ENCODE data around the gene MAPK4. TPM values are rescaled to one million over a fixed set of nuclear protein-coding genes. Genes with fewer than 3 reads are reported as not detected.
A peak's percentile ranks its signal among the peaks of the same experiment; 100 is the strongest.

The MAPK4 gene
- total RNA-seq, 1 donor from 2014 or later: 7.0 TPM

DNA sequence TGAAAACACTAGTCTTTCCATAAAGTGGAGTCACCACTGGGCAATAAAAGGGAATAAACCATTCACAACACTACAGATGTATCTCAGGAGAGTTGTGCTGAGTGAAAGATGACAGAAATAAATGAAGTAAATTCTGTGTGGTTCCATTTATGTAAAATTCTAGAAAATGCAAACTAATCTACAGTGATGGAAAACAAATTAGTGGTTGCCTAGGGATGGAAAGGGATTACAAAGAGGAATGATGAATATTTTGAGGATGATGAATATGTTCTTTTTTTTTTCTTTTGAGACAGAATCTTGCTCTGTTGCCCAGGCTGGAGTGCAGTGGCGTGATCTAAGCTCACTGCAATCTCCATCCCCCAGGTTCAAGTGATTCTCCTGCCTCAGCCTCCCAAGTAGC is 123.0 kb downstream of the MAPK4 start:
- TF ChIP-seq, protein P1, sequence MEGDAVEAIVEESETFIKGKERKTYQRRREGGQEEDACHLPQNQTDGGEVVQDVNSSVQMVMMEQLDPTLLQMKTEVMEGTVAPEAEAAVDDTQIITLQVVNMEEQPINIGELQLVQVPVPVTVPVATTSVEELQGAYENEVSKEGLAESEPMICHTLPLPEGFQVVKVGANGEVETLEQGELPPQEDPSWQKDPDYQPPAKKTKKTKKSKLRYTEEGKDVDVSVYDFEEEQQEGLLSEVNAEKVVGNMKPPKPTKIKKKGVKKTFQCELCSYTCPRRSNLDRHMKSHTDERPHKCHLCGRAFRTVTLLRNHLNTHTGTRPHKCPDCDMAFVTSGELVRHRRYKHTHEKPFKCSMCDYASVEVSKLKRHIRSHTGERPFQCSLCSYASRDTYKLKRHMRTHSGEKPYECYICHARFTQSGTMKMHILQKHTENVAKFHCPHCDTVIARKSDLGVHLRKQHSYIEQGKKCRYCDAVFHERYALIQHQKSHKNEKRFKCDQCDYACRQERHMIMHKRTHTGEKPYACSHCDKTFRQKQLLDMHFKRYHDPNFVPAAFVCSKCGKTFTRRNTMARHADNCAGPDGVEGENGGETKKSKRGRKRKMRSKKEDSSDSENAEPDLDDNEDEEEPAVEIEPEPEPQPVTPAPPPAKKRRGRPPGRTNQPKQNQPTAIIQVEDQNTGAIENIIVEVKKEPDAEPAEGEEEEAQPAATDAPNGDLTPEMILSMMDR (IDR thresholded peaks at IDR 0.05): no peak
- Histone ChIP-seq H3K4me1 (no peaks in the 10 kb centered on the region), H3K27ac (no peak overlapping the region), H3K27me3 (no peaks in the 10 kb centered on the region), H3K4me3 (no peak overlapping the region), H3K9me3 (no peaks in the 10 kb centered on the region), H3K36me3 (no peaks in the 10 kb centered on the region)
- no peak for DNase-seq
- ATAC-seq: no peak
- intact Hi-C loops (cut with DNase I): no loop called here

GRCh38 chr18:50686409-50686808 is 126.5 kb downstream of the MAPK4 start:
- no peak for DNase-seq
- no peak for ATAC-seq

DNA sequence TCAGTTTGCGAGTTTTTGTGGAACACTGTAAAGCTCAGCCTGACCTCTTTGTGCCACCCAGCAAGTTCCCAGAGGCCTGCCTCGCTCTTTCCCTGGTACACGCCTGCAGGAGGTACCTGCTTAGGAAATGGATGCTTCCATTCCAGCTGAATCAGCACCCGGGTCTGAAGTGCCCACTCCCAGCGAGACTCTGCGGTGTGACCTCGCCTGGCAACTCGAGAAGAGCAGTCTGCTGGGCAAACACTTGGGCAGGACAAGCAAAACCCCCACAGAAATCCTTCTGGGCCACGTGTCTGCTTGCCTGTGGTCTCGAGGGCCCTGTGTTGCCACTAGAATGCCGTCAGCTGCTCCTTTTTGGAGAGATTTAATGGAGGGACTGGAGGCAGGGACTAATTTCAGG is 127.6 kb downstream of the MAPK4 start:
- H3K4me3 ChIP-seq: no peak overlapping the region
- H3K9me3 ChIP-seq: no peaks in the 10 kb centered on the region
- H3K27ac ChIP-seq: no peak overlapping the region
- TF ChIP-seq, protein P1 (IDR thresholded peaks at IDR 0.05): no peak
- no peaks in the 10 kb centered on the region for H3K36me3 ChIP-seq
- H3K27me3 ChIP-seq: no peaks in the 10 kb centered on the region
- ATAC-seq (peak; percentile 81), DNase-seq (peak; percentile 69)
- intact Hi-C loops (cut with DNase I): no loop called here
- no peaks in the 10 kb centered on the region for H3K4me1 ChIP-seq

More at GRCh38 chr18:50686409-50686808, 126.5 kb downstream of the MAPK4 start:
- H3K27ac ChIP-seq: no peak overlapping the region
- H3K9me3 ChIP-seq: no peaks in the 10 kb centered on the region
- H3K36me3 ChIP-seq: no peaks in the 10 kb centered on the region
- H3K4me1 ChIP-seq: no peaks in the 10 kb centered on the region
- H3K27me3 ChIP-seq: no peaks in the 10 kb centered on the region
- TF ChIP-seq, protein P1 (IDR thresholded peaks at IDR 0.05): no peak
- H3K4me3 ChIP-seq: no peak overlapping the region
- intact Hi-C loops (cut with DNase I): no loop called here

DNA sequence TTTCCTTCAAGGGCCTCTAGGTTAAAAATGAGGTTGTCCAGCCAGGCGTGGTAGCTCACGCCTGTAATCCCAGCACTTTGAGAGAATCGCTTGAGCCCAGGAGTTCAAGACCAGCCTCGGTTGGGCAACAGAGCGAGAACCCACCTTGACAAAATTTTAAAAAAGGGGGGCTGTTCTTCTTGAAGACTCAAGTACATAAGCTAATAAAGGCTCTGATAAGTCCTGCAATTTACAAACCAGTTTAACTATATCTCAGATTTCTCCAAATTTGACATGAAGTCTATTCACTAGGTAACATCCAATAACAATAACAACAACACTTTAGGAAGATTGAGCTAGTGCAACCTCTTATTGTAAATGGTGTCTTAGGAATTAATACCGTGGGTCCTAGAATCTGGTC is 129.7 kb downstream of the MAPK4 start:
- ATAC-seq (no peak), DNase-seq (no peak)
- Histone ChIP-seq H3K4me1 (no peaks in the 10 kb centered on the region), H3K27ac (no peak overlapping the region), H3K4me3 (no peak overlapping the region), H3K36me3 (no peaks in the 10 kb centered on the region), H3K9me3 (no peaks in the 10 kb centered on the region), H3K27me3 (no peaks in the 10 kb centered on the region)
- intact Hi-C loops (cut with DNase I): no loop called here
- TF ChIP-seq, protein P1 (IDR thresholded peaks at IDR 0.05): no peak

- ATAC-seq (no peak), DNase-seq (no peak)
- TF ChIP-seq, protein P1 (IDR thresholded peaks at IDR 0.05): no peak
- Histone ChIP-seq H3K9me3 (no peaks in the 10 kb centered on the region), H3K27ac (no peak overlapping the region), H3K4me3 (no peak overlapping the region), H3K4me1 (no peaks in the 10 kb centered on the region), H3K36me3 (no peaks in the 10 kb centered on the region), H3K27me3 (no peaks in the 10 kb centered on the region)
- intact Hi-C loops (cut with DNase I): no loop called here
Measured at GRCh38 chr18:50694147-50694546, 134.3 kb downstream of the MAPK4 start.

All from upper lobe of right lung (tissue), 1 donor.